GM23248 (cell line): ENCODE results near the gene ATM.

Source experiments
- EZH2 ChIP-seq: fragments of 200-600 bp; sonication (generic); IDR thresholded peaks from 2 replicates; pipeline ENCODE4 v1.6.1; 2018; ENCODE audit warnings: antibody characterized with exemption, mild to moderate bottlenecking; ENCODE audit not compliant: insufficient read depth, poor library complexity, severe bottlenecking
- EZH2phosphoT487 ChIP-seq: fragments of 200-600 bp; sonication (generic); IDR thresholded peaks from 2 replicates; pipeline ENCODE4 v1.6.1; 2018; ENCODE audit warnings: antibody characterized with exemption, moderate library complexity, mild to moderate bottlenecking, low read depth; ENCODE audit not compliant: insufficient read depth

DNA sequence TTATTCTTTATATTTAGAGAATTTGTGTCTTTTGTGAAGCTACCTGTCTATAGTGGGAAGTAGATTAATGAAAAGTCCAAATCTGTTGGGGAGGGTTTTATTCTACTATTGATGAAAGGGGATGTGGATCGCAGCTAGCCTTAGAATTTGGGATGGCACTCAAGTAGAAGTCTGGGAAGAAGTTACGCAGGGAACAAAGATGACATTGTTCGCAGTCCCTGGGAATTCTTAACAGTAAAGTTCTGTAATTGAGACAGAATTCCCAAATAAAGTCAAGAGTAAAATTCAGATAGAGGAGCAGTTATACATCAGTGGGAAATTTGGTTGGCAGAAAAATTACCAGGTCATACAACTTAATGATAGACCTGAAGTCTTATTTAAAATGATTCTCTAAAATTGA lies 64.1 kb downstream of the ATM start:
- TF ChIP-seq EZH2phosphoT487 (no peak), EZH2 (no peak)
